B cell (primary cell): ENCODE results near the gene RFX4.

Experiments used
- EZH2 ChIP-seq: IDR thresholded peaks from 2 replicates; pipeline ENCODE4 v1.6.1; 2012; ENCODE audit warnings: borderline replicate concordance, low read depth, mild to moderate bottlenecking, moderate library complexity, low read length; ENCODE audit not compliant: insufficient read depth, poor library complexity, severe bottlenecking
- TF ChIP-seq, protein P1 (sequence below): fragments of 200-600 bp; IDR thresholded peaks from one replicate; pipeline ENCODE4 v1.8.0; 2022; ENCODE audit warnings: antibody characterized with exemption, mild to moderate bottlenecking

DNA sequence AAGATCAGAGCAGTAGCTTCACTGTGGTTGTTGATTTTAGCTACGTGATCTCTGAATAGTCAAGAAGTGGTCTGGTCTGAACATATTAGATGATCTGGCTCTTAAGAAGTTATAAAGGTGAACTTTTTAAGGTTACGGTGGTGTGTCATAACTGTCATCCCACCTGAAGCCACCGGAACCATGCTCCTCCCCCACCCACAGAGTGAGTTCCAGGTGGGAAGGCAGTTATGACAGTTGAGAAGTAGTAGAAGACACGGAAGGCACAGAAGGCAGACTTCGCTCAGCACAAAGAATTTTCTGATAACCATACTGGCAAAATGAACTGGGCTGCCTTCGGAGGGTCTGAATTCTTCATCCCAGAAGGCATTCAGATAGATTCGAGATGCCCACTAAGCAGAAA, 101.7 kb downstream of the RFX4 start:
- TF ChIP-seq, protein P1, sequence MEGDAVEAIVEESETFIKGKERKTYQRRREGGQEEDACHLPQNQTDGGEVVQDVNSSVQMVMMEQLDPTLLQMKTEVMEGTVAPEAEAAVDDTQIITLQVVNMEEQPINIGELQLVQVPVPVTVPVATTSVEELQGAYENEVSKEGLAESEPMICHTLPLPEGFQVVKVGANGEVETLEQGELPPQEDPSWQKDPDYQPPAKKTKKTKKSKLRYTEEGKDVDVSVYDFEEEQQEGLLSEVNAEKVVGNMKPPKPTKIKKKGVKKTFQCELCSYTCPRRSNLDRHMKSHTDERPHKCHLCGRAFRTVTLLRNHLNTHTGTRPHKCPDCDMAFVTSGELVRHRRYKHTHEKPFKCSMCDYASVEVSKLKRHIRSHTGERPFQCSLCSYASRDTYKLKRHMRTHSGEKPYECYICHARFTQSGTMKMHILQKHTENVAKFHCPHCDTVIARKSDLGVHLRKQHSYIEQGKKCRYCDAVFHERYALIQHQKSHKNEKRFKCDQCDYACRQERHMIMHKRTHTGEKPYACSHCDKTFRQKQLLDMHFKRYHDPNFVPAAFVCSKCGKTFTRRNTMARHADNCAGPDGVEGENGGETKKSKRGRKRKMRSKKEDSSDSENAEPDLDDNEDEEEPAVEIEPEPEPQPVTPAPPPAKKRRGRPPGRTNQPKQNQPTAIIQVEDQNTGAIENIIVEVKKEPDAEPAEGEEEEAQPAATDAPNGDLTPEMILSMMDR = no peak
- no peak for TF ChIP-seq EZH2
